Testis (tissue), 2 donors: Measurements from ENCODE around the gene TAAR1.

Experiments used
- POLR2A ChIP-seq: fragments of 450-650 bp; IDR thresholded peaks from one replicate; pipeline ENCODE4 v1.6.1; 2017; ENCODE audit warnings: antibody characterized with exemption, mild to moderate bottlenecking, moderate library complexity
- TF ChIP-seq, protein P1 (sequence below), 3 experiments: fragments of 450-650 bp in 2 of 3; fragments of 200-600 bp in 1 of 3; sonication (generic) in 1 of 3; IDR thresholded peaks; one replicate each; pipeline ENCODE4 v1.5.1; 2016 to 2019; ENCODE audit warnings: antibody characterized with exemption in 3 of 3, mild to moderate bottlenecking in 2 of 3, moderate library complexity in 1 of 3

DNA sequence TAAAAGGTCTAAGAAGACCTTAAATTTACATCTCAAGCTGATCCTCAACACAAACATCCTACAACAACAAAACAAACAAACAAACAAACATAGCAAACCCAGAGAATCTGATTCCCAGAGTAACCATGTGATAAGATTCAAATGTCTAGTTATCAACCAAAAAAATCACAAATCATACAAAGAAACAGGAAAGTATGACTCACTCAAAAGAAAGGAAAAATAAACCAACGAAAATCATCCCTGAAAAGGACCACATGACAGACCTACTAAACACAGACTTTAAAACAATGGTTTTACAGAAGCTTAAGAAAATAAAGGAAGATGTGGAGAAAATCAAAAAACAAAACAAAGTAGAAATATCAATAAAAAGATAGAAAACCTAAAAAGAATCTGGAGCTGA lies 36.8 kb upstream of the TAAR1 start:
- TF ChIP-seq, protein P1, sequence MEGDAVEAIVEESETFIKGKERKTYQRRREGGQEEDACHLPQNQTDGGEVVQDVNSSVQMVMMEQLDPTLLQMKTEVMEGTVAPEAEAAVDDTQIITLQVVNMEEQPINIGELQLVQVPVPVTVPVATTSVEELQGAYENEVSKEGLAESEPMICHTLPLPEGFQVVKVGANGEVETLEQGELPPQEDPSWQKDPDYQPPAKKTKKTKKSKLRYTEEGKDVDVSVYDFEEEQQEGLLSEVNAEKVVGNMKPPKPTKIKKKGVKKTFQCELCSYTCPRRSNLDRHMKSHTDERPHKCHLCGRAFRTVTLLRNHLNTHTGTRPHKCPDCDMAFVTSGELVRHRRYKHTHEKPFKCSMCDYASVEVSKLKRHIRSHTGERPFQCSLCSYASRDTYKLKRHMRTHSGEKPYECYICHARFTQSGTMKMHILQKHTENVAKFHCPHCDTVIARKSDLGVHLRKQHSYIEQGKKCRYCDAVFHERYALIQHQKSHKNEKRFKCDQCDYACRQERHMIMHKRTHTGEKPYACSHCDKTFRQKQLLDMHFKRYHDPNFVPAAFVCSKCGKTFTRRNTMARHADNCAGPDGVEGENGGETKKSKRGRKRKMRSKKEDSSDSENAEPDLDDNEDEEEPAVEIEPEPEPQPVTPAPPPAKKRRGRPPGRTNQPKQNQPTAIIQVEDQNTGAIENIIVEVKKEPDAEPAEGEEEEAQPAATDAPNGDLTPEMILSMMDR (IDR thresholded peaks at IDR 0.05): no peak
- TF ChIP-seq POLR2A: no peak
